GM12801 (cell line): ENCODE measurements around the gene HELZ.

Experiments
- CTCF ChIP-seq: IDR thresholded peaks from one replicate; pipeline ENCODE4 v1.5.1; 2011; ENCODE audit warnings: control low read depth; ENCODE audit not compliant: insufficient read length; ENCODE audit errors: extremely low read depth

Gene HELZ

GRCh38 chr17:67058036-67058435 is 187.0 kb downstream of the HELZ start:
- no peak for TF ChIP-seq CTCF

GRCh38 chr17:67056746-67057490 is 188.1 kb downstream of the HELZ start:
- no peak for TF ChIP-seq CTCF

GRCh38 chr17:67055811-67056745 is 188.9 kb downstream of the HELZ start:
- no peak for TF ChIP-seq CTCF

GRCh38 chr17:67055041-67055443 is 190.0 kb downstream of the HELZ start:
- no peak for TF ChIP-seq CTCF

GRCh38 chr17:67054608-67055007 is 190.4 kb downstream of the HELZ start:
- TF ChIP-seq CTCF, result no peak

GRCh38 chr17:67054011-67054591 is 190.9 kb downstream of the HELZ start:
- TF ChIP-seq CTCF, result no peak

GRCh38 chr17:67053438-67054000 is 191.5 kb downstream of the HELZ start:
- no peak for TF ChIP-seq CTCF
